HG03342 (cell line): Measurements from ENCODE around the gene PABPN1L.
A peak's percentile ranks its signal among the peaks of the same experiment; 100 is the strongest.

ENCODE experiments used
- ATAC-seq: cut with Tn5 transposase; IDR thresholded peaks from one replicate; pipeline ENCODE4 v1.9.1; 2021; ENCODE audit warnings: mild to moderate bottlenecking, moderate library complexity; ENCODE audit not compliant: unreplicated experiment

Gene PABPN1L

GRCh38 chr16:88870608-88871348 is 4.3 kb upstream of the PABPN1L start:
- no peak for ATAC-seq

- no peak for ATAC-seq
These were observed 3.2 kb upstream of the PABPN1L start for GRCh38 chr16:88869673-88869980.

DNA sequence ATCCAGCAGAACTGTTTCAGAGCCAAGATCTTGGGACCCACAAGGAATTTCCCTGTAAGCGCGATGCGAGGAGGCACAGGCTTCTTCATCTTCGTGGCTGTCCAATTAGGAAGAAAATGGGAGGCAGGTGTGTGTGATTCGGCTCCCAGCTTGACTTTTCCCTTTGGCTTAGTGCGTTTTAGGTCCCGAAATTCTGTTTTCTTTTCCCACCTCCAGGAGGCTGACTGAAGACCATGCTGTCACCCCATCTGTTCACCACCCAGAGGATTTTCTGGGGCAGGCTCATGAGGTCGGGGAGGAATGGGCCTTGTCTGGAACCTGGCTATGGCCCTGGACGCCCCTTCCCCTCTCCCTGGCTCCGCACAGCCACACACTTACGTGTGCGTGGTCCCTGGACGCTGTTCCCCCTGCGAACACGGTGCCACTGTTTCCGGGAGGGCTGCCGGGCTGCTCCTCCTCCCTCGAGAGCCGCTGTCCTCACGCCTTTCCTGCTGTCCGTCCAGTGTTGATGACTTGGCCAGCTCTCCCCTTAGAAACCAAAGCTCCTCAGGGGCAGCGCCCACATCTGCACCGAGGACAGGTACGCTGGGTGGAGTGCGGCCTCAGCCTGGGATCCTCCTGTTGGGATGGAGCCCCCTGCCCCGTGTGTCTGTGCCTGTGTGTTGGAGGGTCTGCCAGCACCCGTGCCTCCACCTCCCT is 2.7 kb upstream of the PABPN1L start:
- ATAC-seq, result no peak

DNA sequence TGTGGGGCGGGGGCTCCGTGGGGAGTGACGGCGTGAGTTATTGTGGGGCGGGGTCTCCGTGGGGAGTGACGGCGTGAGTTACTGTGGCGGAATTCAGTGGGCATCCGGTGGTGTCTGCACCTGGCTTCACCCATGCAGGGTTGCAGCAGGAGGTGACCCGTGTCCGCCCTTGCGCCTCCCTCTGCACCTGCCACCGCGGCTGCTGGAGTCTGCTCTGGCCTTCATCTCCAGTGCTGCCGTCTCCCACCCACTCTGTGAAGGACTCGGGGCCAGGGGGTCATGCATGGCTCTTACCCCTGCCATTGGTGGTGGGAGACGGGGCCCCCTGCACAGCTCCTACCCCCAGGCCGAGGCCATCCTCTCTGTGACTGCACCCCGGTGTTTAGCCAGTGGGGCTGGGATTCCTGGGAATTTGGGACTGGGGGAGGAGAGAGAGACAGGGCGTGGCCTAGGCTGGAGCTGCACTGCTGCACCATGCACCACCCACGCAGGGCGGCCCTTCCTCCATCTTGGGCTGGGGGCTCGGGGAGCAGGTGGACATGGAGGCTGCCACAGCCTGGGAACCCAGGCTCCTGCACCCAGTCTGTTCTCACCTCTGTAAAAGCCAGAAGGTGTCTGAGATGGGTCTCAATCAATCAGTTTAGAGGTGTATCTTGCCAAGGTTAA is 1.3 kb upstream of the PABPN1L start:
- ATAC-seq, result no peak

- no peak for ATAC-seq
These were observed 718 bp downstream of the PABPN1L start for GRCh38 chr16:88865742-88866141.

DNA sequence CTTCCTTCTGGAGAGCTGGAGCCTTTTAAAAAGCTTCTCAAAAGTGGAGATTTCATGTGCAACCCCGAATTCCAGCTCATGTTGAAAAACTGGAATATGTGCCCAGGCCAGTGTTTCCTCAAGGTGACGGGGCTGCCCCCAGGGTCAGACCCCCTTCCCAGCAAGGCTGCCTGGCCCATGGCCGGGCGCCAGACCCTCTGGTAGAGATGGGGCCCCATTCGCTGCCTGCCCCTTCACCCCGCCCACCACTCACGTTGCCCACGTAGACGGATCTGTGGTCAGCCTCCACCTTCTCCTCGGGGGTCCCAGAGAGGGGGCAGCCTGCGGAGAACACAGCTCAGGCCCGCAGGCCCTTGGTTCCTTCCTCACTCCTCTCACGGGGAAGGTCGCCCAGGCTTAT is 1.1 kb downstream of the PABPN1L start:
- no peak for ATAC-seq

DNA sequence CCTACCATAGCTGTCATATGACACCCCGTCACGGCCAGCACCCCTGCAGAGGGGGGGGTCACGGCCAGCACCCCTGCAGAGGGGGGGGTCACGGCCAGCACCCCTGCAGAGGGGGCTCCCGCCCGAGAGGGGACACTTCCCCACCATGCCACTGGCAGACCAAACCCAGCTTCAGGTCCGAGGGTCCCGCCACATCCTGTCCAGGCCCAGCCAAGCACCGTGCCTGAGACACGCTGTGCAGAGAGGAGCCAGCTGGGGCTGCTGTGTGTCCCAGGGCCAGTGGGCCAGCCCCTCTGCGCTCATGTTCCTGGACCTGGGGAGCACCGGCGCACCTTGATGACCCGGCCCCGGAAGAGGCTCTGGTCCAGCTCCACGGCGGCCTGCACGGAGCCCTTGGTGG is 1.9 kb downstream of the PABPN1L start:
- ATAC-seq, result no peak

GRCh38 chr16:88864099-88864498 is 2.4 kb downstream of the PABPN1L start:
- ATAC-seq, result no peak

DNA sequence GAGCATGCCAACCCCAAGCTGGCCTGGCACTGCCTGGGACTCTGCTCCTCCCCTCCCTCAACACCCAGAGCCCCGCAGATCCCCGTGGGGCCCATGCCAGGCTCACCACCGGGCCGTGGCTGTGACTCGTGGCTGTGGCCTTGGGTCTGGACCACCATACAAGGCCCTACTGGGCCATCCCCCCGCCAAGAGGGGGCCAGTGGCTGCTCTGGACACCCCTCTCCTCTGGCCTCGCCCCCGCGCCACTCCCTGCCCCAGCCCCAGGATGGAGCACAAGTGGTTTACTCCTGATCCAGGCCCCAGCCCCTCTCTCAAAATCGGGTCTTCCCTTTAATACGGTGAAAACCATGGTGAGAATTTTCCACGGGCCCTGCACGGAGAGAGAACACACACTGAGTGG is 3.0 kb downstream of the PABPN1L start:
- no peak for ATAC-seq

GRCh38 chr16:88862968-88863367 is 3.5 kb downstream of the PABPN1L start:
- ATAC-seq, result no peak

DNA sequence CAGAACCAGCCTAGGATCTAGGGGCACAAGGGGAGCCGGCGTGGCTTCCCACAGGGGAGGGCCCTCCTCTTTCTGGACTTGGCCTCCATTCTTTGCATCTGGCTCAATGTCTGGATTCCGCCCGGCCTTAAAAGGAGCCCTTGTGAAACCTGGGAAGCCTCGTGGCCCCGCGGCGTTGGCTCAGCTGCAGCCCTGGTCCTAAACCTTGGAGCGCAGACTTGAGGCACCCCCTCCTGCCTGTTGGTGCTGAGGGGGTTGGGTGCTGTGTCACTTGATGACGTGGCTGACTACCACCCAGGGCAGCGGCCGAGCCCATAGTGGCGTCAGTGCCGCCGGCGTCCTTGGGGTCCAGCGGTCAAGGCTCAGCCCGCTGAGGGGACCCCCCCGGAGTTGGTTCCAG is 5.1 kb downstream of the PABPN1L start:
- ATAC-seq, result no peak

GRCh38 chr16:88859381-88860091 is 6.9 kb downstream of the PABPN1L start:
- no peak for ATAC-seq

- ATAC-seq, result no peak
These were observed 8.6 kb downstream of the PABPN1L start for GRCh38 chr16:88857728-88858339.

DNA sequence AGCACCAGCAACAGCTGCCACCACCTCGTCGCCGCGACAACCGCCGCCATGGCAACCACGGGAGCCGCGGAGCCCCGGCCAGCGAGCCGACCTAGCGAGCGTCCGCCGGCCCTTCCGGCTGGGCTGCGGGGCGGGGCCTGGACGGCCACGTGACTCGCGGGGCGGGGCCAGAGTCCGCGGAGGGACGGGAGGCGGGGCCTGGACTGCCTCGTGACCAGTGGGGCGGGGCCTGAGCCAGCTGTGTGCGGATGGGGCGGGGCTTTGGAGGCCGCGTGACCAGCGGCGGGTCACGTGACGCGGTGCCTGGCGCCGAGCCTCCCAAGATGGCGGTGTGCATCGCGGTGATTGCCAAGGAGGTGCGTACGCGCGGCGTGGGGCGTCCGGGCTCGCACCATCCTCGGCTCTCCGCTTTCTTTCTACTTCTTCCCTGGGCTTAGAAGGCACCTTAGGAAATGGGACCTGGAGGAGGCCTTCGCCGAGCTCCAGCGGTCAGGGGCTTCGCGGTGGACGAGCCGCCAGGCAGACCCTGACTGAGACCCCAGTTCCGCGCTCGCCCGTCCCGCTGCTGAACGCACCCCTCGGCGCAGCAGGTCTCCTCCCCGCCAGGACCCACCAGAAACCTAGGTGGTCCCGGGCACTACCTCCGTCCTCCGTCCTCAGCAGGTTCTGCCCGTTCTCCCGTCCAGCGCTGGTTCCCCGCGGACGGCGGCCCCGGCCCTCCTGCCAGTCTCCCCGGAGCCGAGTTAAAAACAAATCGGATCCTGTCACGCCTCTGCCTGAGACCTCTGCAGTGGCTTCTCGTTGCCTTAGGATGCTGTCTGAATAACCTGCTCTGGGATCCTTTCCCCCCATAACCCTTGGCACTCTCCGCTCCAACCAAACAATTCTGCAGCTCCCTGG is 9.4 kb downstream of the PABPN1L start, which contains the start of the genes GALNS and TRAPPC2L:
Gene GALNS (minus strand): TSS at position 120 of the 900 bp plus-strand sequence. CDS start 70 bp downstream, at position 50.
Gene TRAPPC2L (plus strand): TSS at position 300 of the 900 bp plus-strand sequence. CDS start 24 bp downstream, at position 324.
- ATAC-seq, result peak; percentile 72

DNA sequence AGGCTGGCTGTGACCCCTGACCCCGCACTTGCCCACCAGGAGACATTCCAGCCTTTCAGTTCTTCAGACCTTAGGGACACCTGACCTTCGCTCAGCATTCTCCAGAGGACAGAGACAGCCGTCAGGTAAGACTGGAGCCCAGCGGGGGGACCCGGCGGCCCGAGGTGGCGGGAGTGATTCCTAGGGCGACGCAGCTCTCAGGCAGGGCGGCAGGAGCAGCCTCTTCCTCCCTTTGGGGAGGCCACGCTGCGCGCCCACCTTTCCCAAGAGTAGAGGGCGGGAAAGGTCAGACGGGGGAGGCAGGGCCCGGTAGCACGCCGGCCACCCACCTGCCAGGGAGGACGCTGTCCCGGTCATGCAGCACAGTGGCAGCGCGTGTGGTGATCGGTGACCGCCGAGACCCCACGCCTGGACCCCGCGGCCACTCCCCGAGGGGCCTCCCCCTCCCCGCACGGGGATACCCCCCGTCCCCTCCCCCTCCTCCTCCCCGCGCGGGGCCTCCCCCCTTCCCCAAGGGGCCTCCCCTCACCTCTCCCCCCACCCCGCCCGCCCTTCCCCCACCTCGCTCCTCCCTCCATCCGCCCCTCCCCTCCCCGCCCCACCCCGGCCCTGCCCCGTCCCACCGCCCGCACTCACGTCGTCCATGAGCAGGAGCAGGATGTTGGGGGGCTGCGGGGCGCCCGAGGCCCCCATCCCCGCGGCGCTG is 10.2 kb downstream of the PABPN1L start:
- no peak for ATAC-seq

- no peak for ATAC-seq
These were observed 10.7 kb downstream of the PABPN1L start for GRCh38 chr16:88855736-88856121.

GRCh38 chr16:88855176-88855575 is 11.3 kb downstream of the PABPN1L start:
- ATAC-seq, result no peak

GRCh38 chr16:88854306-88855111 is 12.0 kb downstream of the PABPN1L start:
- no peak for ATAC-seq
